ENCODE measurements around the gene ZNF397.

The ZNF397 gene

DNA sequence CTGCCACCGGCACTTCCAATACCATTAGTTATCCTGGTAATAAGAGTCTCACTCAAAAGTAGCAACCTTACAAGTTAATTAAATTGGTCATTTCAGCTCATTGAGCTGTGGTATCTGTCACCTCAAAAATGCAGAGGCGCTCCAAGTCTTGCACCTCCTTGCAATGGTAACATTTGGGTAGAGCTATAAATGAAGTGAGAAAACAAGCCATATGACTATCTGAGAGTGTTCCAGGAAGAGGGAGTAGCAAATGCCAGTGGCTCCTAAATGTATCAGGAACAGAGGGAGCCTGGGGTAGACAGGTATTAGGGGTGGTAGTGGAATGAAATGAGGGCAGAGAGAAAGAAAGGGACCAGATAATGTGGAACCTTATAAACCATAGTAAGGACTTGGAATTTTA, 55.2 kb downstream of the ZNF397 start:
- no peak for DNase-seq (ENCODE audit: low read depth)

- no peak for DNase-seq (ENCODE audit: low read depth)
Observed at GRCh38 chr18:35303610-35304009, 62.8 kb downstream of the ZNF397 start.

- DNase-seq (ENCODE audit: low read depth): no peak
Observed at GRCh38 chr18:35306588-35307250, 65.9 kb downstream of the ZNF397 start.

Data from fibroblast of the conjunctiva (primary cell).